NT2/D1 (cell line): ENCODE results near the gene TGM1.
"Not testable (repeated sequence)": the region's sequence is repeated elsewhere in the genome, so short reads cannot be mapped to it uniquely, and the experiment has no call there.

ENCODE experiments used
- DNase-seq: peaks from one replicate; pipeline ENCODE4 v3.0.0-alpha.2; 2011; ENCODE audit warnings: low read depth, low spot score
- H3K27me3 ChIP-seq: 2 replicates; pipeline ENCODE4 v1.6.0; 2011; ENCODE audit warnings: mild to moderate bottlenecking; ENCODE audit not compliant: insufficient read length, insufficient read depth
- H3K36me3 ChIP-seq: 2 replicates; pipeline ENCODE4 v1.6.1; 2011; ENCODE audit warnings: mild to moderate bottlenecking, low read length, mixed read lengths; ENCODE audit not compliant: insufficient read depth, insufficient read length
- H3K4me1 ChIP-seq: 2 replicates; pipeline ENCODE4 v1.5.1; 2011; ENCODE audit not compliant: insufficient read depth, insufficient read length
- H3K4me3 ChIP-seq: 2 replicates; pipeline ENCODE4 v1.5.1; 2011; ENCODE audit warnings: low read depth; ENCODE audit not compliant: insufficient read length
- H3K9ac ChIP-seq: 2 replicates; pipeline ENCODE4 v1.6.0; 2011; ENCODE audit warnings: low read depth; ENCODE audit not compliant: insufficient read length
- H3K9me3 ChIP-seq: 2 replicates; pipeline ENCODE4 v1.5.1; 2011; ENCODE audit warnings: mild to moderate bottlenecking, low read length; ENCODE audit not compliant: insufficient read depth
- SUZ12 ChIP-seq: IDR thresholded peaks from 2 replicates; pipeline ENCODE4 v1.6.1; 2011; ENCODE audit not compliant: insufficient read length, insufficient read depth; ENCODE audit errors: extremely low read depth
- YY1 ChIP-seq: IDR thresholded peaks from 2 replicates; pipeline ENCODE4 v1.6.1; 2011; ENCODE audit not compliant: insufficient read length, insufficient read depth
- ZNF274 ChIP-seq: IDR thresholded peaks from 2 replicates; pipeline ENCODE4 v1.6.1; 2011; ENCODE audit warnings: mild to moderate bottlenecking, low read depth, low read length

TGM1 gene

GRCh38 chr14:24219521-24219920, 43.5 kb downstream of the TGM1 start:
- Histone ChIP-seq H3K4me1 (no peaks in the 10 kb centered on the region), H3K9ac (no peak overlapping the region), H3K27me3 (no peaks in the 10 kb centered on the region), H3K4me3 (no peak overlapping the region), H3K36me3 (peaks cover 18% of the 10 kb centered on the region), H3K9me3 (no peaks in the 10 kb centered on the region)
- TF ChIP-seq YY1 (no peak), ZNF274 (no peak), SUZ12 (no peak)
- no peak for DNase-seq

GRCh38 chr14:24219080-24219479, 43.9 kb downstream of the TGM1 start:
- no peaks in the 10 kb centered on the region for H3K9me3 ChIP-seq
- H3K4me3 ChIP-seq: no peak overlapping the region
- no peaks in the 10 kb centered on the region for H3K4me1 ChIP-seq
- no peaks in the 10 kb centered on the region for H3K27me3 ChIP-seq
- TF ChIP-seq SUZ12 (no peak), YY1 (no peak), ZNF274 (no peak)
- no peak overlapping the region for H3K9ac ChIP-seq
- no peak for DNase-seq
- peaks cover 19% of the 10 kb centered on the region for H3K36me3 ChIP-seq

- DNase-seq, H3K9ac ChIP-seq, H3K4me1 ChIP-seq, H3K27me3 ChIP-seq, H3K9me3 ChIP-seq, H3K4me3 ChIP-seq: not testable (repeated sequence)
- H3K36me3 ChIP-seq: peaks cover 23% of the 10 kb centered on the region
Measured at GRCh38 chr14:24216876-24217275, 46.1 kb downstream of the TGM1 start.

- no peak for DNase-seq
- Histone ChIP-seq H3K4me1 (no peaks in the 10 kb centered on the region), H3K36me3 (peaks cover 29% of the 10 kb centered on the region), H3K27me3 (no peaks in the 10 kb centered on the region), H3K9me3 (no peaks in the 10 kb centered on the region), H3K9ac (peak overlapping the region; percentile 38), H3K4me3 (no peak overlapping the region)
- no peak for TF ChIP-seq YY1
- TF ChIP-seq ZNF274: no peak
- no peak for TF ChIP-seq SUZ12
Measured at GRCh38 chr14:24216345-24216699, 46.7 kb downstream of the TGM1 start.

- H3K27me3 ChIP-seq: no peaks in the 10 kb centered on the region
- peak within 1 kb of the TSS; percentile 94 for H3K9ac ChIP-seq
- peak; percentile 84 for DNase-seq
- peak within 1 kb of the TSS; percentile 87 for H3K4me3 ChIP-seq
- H3K36me3 ChIP-seq: peaks cover 33% of the 10 kb centered on the region
- peak; percentile 37 for TF ChIP-seq YY1
- TF ChIP-seq SUZ12: no peak
- TF ChIP-seq ZNF274: no peak
- H3K4me1 ChIP-seq: no peaks in the 10 kb centered on the region
- no peaks in the 10 kb centered on the region for H3K9me3 ChIP-seq
Measured at GRCh38 chr14:24215495-24216344, 47.3 kb downstream of the TGM1 start, which contains the start of gene MDP1. TSS of gene MDP1 (minus strand) at chr14:24216066. CDS start at chr14:24215955, 111 bp downstream.

GRCh38 chr14:24213866-24214662, 48.9 kb downstream of the TGM1 start:
- Histone ChIP-seq H3K36me3 (peaks cover 50% of the 10 kb centered on the region), H3K4me3 (no peak overlapping the region), H3K4me1 (no peaks in the 10 kb centered on the region), H3K9ac (peak overlapping the region; percentile 93), H3K27me3 (no peaks in the 10 kb centered on the region), H3K9me3 (no peaks in the 10 kb centered on the region)
- TF ChIP-seq ZNF274: no peak
- TF ChIP-seq SUZ12: no peak
- TF ChIP-seq YY1: no peak
- no peak for DNase-seq
